A549 (cell line): ENCODE results near the gene CD180. TPM values are rescaled to one million over a fixed set of nuclear protein-coding genes. Genes with fewer than 3 reads are reported as not detected.
A peak's percentile ranks its signal among the peaks of the same experiment; 100 is the strongest.

Experiments
- ATAC-seq, 2 experiments: fragments of 200-7000 bp in 1 of 2; fragments of >200 bp in 1 of 2; cut with Nextera tagmentation in 1 of 2; cut with Tn5 transposase in 1 of 2; 3 replicates each; pipeline versions ENCODE4 v1.8.0 to v1.9.1; 2018 to 2020; ENCODE audit warnings: mild to moderate bottlenecking in 1 of 2, moderate library complexity in 1 of 2
- CTCF ChIA-PET: fragments of 300-600 bp; sonication (Branson Sonifier 250); formaldehyde crosslinking; extraction: SDS; loops from one replicate; lab custom pipeline; 2021; ENCODE audit warnings: antibody characterized with exemption, inconsistent platforms; lab: Yijun Ruan, JAX
- POLR2A ChIA-PET: fragments of 350-600 bp; formaldehyde crosslinking; extraction: SDS; loops from one replicate; lab custom pipeline; 2021; ENCODE audit warnings: antibody characterized with exemption, inconsistent platforms; lab: Yijun Ruan, JAX
- DNase-seq, 2 experiments: peaks; one replicate each; pipeline versions ENCODE4 v3.0.0 to v3.0.0-alpha.2; 2011 to 2016; ENCODE audit warnings: low read depth in 1 of 2, low spot score in 1 of 2
- FAIRE-seq: peaks from 2 replicates; lab custom pipeline; 2011; peaks lifted over from hg19 to GRCh38; lab: Jason Lieb, UNC
- H3K27ac ChIP-seq, 2 experiments: fragments of >200 bp; sonication (Bioruptor Twin); formaldehyde crosslinking; 3 replicates each; pipeline ENCODE4 v1.5.1; 2016 to 2017
- H3K4me1 ChIP-seq: fragments of >200 bp; sonication (Bioruptor Twin); formaldehyde crosslinking; 3 replicates; pipeline ENCODE4 v1.6.1; 2016
- H3K4me2 ChIP-seq: fragments of >200 bp; sonication (Bioruptor Twin); formaldehyde crosslinking; 3 replicates; pipeline ENCODE4 v1.6.1; 2016
- H3K4me3 ChIP-seq: fragments of >200 bp; sonication (Bioruptor Twin); formaldehyde crosslinking; 3 replicates; pipeline ENCODE4 v1.5.1; 2016
- H3K9me3 ChIP-seq: fragments of >200 bp; sonication (Bioruptor Twin); formaldehyde crosslinking; 3 replicates; pipeline ENCODE4 v1.6.1; 2016
- CEBPB ChIP-seq, 2 experiments: fragments of >200 bp in 1 of 2; sonication (Bioruptor Twin) in 1 of 2; formaldehyde crosslinking in 1 of 2; IDR thresholded peaks; 2 replicates each; pipeline ENCODE4 v1.6.1; 2012 to 2016
- CHD2 ChIP-seq: fragments of 150-350 bp; IDR thresholded peaks from 2 replicates; pipeline ENCODE4 v1.6.1; 2014; ENCODE audit warnings: low read length; ENCODE audit not compliant: partially characterized antibody
- FOSB ChIP-seq: fragments of 250-450 bp; sonication (Bioruptor Pico); IDR thresholded peaks from 2 replicates; pipeline ENCODE4 v1.5.0; 2020; ENCODE audit warnings: mild to moderate bottlenecking, moderate library complexity
- HEYL ChIP-seq: fragments of 250-450 bp; sonication (Bioruptor Pico); IDR thresholded peaks from 2 replicates; pipeline ENCODE4 v1.8.0; 2021; ENCODE audit warnings: mild to moderate bottlenecking, moderate library complexity
- JUN ChIP-seq, 2 experiments: fragments of >200 bp; sonication (Bioruptor Twin); formaldehyde crosslinking; IDR thresholded peaks; 2 replicates in 1 of 2; 3 replicates in 1 of 2; pipeline ENCODE4 v1.6.1; 2016 to 2017
- JUNB ChIP-seq: fragments of >200 bp; sonication (Bioruptor Twin); formaldehyde crosslinking; IDR thresholded peaks from 2 replicates; pipeline ENCODE4 v1.6.1; 2016
- KDM5A ChIP-seq: fragments of 200-600 bp; sonication (generic); IDR thresholded peaks from 2 replicates; pipeline ENCODE4 v1.6.1; 2016; ENCODE audit warnings: antibody characterized with exemption, mild to moderate bottlenecking
- MAFK ChIP-seq: fragments of 450-650 bp; IDR thresholded peaks from 2 replicates; pipeline ENCODE4 v1.6.1; 2014; ENCODE audit not compliant: partially characterized antibody
- MAZ ChIP-seq: fragments of 150-350 bp; IDR thresholded peaks from 2 replicates; pipeline ENCODE4 v1.6.1; 2014; ENCODE audit warnings: antibody characterized with exemption, low read depth, low read length, borderline replicate concordance
- RCOR1 ChIP-seq: fragments of 150-350 bp; IDR thresholded peaks from 2 replicates; pipeline ENCODE4 v1.6.1; 2014; ENCODE audit warnings: antibody characterized with exemption, low read length, low read depth
- RNF2 ChIP-seq: fragments of 200-600 bp; sonication (generic); IDR thresholded peaks from 2 replicates; pipeline ENCODE4 v1.6.1; 2016; ENCODE audit warnings: low read depth, mild to moderate bottlenecking, antibody characterized with exemption, moderate library complexity, borderline replicate concordance
- SMC3 ChIP-seq: fragments of >200 bp; sonication (Bioruptor Twin); formaldehyde crosslinking; IDR thresholded peaks from 3 replicates; pipeline ENCODE4 v1.6.1; 2018; ENCODE audit warnings: inconsistent platforms
- TP53 ChIP-seq: fragments of 250-450 bp; sonication (Bioruptor Pico); IDR thresholded peaks from 2 replicates; pipeline ENCODE4 v1.5.0; 2021; ENCODE audit warnings: mild to moderate bottlenecking, moderate library complexity
- ZC3H11A ChIP-seq: fragments of 450-650 bp; IDR thresholded peaks from 2 replicates; pipeline ENCODE4 v1.6.1; 2014; ENCODE audit warnings: antibody characterized with exemption, mild to moderate bottlenecking
- WGBS: methylation state at CpG from one replicate; pipeline ENCODE4 v1.1.6; 2017; ENCODE audit errors: missing lambda C conversion rate; 5-methylcytosine and 5-hydroxymethylcytosine counted together
- polyA plus RNA-seq, 4 experiments: library from polyadenylated mRNA; depleted of rRNA in 3 of 4; stranded (reverse); fragments of >200 nt; fragmentation: RNase III in 1 of 4; extraction: RNeasy Plus Mini Kit Qiagen cat#74134 plus additional on column Dnase treatment in 1 of 4; gene quantifications; 2 replicates in 3 of 4; 3 replicates in 1 of 4; pipeline ENCODE4 v1.2.3, GENCODE V29; 2011 to 2017
- TF ChIP-seq, protein P1 (sequence below): fragments of >200 bp; sonication (Bioruptor Twin); formaldehyde crosslinking; IDR thresholded peaks from 2 replicates; pipeline ENCODE4 v1.6.1; 2016
- TF ChIP-seq, protein P2 (sequence below): fragments of 150-350 bp; IDR thresholded peaks from 2 replicates; pipeline ENCODE4 v1.6.1; 2014; ENCODE audit warnings: low read depth, mild to moderate bottlenecking, low read length
- TF ChIP-seq, protein P3 (sequence below): IDR thresholded peaks from 2 replicates; pipeline ENCODE4 v1.6.1; 2012
- TF ChIP-seq, protein P4 (sequence below): fragments of 250-450 bp; sonication (Bioruptor Pico); IDR thresholded peaks from 2 replicates; pipeline ENCODE4 v1.5.0; 2020; ENCODE audit warnings: low read depth, mild to moderate bottlenecking, moderate library complexity
- TF ChIP-seq, protein P5 (sequence below): fragments of >200 bp; sonication (Bioruptor Twin); formaldehyde crosslinking; IDR thresholded peaks from 3 replicates; pipeline ENCODE4 v1.6.1; 2016
- TF ChIP-seq, protein P6 (sequence below): fragments of >200 bp; sonication (Bioruptor Twin); formaldehyde crosslinking; IDR thresholded peaks from 3 replicates; pipeline ENCODE4 v1.5.1; 2016

CD180 gene
- polyA plus RNA-seq, 2 of the 4 experiments (the other 2 are of a cell fraction), result not detected

DNA sequence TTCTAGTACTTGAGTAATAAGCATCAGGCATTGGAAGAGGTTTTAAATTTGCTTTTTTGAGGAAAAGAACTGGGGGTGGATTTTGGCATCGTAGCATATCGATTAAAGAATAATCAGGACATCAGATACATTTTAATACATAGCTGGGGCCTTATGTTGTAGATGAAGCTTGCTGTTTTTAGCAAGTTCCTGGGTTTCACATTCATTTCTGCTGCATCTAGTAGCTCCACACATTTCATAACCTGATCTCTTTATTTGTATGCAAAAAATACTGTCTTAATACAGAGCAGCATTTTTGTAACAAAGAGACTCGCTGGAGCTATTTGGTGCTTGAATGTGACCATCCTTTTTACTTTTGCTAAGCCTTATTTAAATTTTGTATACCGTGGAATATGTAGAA, 28.5 kb downstream of the CD180 start:
- 83% methylated on average over 4 of the region's 4 CpGs for WGBS
- ATAC-seq, result no peak
- TF ChIP-seq TP53 (CRISPR knock-in tag) (no peak), JUN (IDR thresholded peaks at IDR 0.05) (no peak), KDM5A (no peak), SMC3 (no peak), ZC3H11A (no peak), FOSB (CRISPR knock-in tag) (no peak), MAZ (no peak), CEBPB (IDR thresholded peaks at IDR 0.05) (no peak), MAFK (no peak), JUNB (no peak), RCOR1 (no peak), RNF2 (no peak)
- TF ChIP-seq, protein P1, sequence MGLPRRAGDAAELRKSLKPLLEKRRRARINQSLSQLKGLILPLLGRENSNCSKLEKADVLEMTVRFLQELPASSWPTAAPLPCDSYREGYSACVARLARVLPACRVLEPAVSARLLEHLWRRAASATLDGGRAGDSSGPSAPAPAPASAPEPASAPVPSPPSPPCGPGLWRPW, result no peak
- TF ChIP-seq, protein P2, sequence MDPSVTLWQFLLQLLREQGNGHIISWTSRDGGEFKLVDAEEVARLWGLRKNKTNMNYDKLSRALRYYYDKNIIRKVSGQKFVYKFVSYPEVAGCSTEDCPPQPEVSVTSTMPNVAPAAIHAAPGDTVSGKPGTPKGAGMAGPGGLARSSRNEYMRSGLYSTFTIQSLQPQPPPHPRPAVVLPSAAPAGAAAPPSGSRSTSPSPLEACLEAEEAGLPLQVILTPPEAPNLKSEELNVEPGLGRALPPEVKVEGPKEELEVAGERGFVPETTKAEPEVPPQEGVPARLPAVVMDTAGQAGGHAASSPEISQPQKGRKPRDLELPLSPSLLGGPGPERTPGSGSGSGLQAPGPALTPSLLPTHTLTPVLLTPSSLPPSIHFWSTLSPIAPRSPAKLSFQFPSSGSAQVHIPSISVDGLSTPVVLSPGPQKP, result no peak
- TF ChIP-seq, protein P3, sequence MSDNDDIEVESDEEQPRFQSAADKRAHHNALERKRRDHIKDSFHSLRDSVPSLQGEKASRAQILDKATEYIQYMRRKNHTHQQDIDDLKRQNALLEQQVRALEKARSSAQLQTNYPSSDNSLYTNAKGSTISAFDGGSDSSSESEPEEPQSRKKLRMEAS, result no peak
- TF ChIP-seq, protein P4, sequence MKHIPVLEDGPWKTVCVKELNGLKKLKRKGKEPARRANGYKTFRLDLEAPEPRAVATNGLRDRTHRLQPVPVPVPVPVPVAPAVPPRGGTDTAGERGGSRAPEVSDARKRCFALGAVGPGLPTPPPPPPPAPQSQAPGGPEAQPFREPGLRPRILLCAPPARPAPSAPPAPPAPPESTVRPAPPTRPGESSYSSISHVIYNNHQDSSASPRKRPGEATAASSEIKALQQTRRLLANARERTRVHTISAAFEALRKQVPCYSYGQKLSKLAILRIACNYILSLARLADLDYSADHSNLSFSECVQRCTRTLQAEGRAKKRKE (CRISPR knock-in tag), result no peak
- TF ChIP-seq, protein P5, sequence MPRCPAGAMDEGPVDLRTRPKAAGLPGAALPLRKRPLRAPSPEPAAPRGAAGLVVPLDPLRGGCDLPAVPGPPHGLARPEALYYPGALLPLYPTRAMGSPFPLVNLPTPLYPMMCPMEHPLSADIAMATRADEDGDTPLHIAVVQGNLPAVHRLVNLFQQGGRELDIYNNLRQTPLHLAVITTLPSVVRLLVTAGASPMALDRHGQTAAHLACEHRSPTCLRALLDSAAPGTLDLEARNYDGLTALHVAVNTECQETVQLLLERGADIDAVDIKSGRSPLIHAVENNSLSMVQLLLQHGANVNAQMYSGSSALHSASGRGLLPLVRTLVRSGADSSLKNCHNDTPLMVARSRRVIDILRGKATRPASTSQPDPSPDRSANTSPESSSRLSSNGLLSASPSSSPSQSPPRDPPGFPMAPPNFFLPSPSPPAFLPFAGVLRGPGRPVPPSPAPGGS, result no peak
- H3K4me3 ChIP-seq, result no peak overlapping the region
- no peak overlapping the region for H3K4me2 ChIP-seq
- CTCF ChIA-PET, result interaction anchor here (1.0 to 8.3 kb wide), 6 partner anchors 11 to 360 kb away, joined by 3 to 190 read pairs (median 9); no protein-coding TSS in a partner anchor
- FAIRE-seq, result no peak
- no peaks in the 10 kb centered on the region for H3K9me3 ChIP-seq
- H3K27ac ChIP-seq, result no peak overlapping the region
- peaks cover 12% of the 10 kb centered on the region for H3K4me1 ChIP-seq
- POLR2A ChIA-PET, result no interaction called here
- no peak for DNase-seq

DNA sequence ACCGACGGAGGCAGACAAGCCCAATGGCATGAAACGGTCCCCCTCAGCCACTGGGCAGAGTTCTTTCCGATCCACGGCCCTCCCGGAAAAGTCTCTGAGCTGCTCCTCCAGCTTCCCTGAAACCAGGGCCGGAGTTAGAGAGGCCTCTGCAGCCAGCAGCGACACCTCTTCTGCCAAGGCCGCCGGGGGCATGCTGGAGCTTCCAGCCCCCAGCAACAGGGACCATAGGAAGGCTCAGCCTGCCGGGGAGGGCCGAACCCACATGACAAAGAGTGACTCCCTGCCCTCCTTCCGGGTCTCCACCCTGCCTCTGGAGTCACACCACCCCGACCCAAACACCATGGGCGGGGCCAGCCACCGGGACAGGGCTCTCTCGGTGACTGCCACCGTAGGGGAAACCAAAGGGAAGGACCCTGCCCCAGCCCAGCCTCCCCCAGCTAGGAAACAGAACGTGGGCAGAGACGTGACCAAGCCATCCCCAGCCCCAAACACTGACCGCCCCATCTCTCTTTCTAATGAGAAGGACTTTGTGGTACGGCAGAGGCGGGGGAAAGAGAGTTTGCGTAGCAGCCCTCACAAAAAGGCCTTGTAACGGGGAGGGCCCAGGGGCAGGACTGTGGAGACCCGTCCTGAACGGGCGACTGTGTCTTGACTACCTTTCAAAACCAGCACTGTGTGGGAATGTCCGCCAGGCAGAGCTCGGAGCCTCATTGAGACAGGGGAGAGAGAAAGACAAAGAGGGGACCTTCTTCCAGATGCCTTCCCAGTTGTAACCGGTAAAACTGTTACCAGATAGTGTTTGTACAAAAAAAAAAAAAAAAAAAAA, 29.9 kb downstream of the CD180 start:
- peak in 1 of 2 experiments; percentile 10 for DNase-seq
- no peak for FAIRE-seq
- 79% methylated on average over 23 of the region's 31 CpGs for WGBS
- ChIA-PET POLR2A (interaction anchor here (1.2 kb wide), 2 partner anchors 41 to 1086 kb away, joined by 3 to 5 read pairs; no protein-coding TSS in a partner anchor), CTCF (interaction anchor here (0.7 to 8.3 kb wide), 25 partner anchors 9 to 1086 kb away, joined by 3 to 190 read pairs (median 5); partner anchors contain the start of gene CD180)
- Histone ChIP-seq H3K4me2 (peak overlapping the region; percentile 63), H3K4me3 (0 out of 3 replicates have a peak overlapping the region, but pooled peaks have one; percentile 9), H3K4me1 (peaks cover 15% of the 10 kb centered on the region), H3K9me3 (no peaks in the 10 kb centered on the region), H3K27ac (peak overlapping the region; percentile 71 to 85)
- TF ChIP-seq, protein P6, sequence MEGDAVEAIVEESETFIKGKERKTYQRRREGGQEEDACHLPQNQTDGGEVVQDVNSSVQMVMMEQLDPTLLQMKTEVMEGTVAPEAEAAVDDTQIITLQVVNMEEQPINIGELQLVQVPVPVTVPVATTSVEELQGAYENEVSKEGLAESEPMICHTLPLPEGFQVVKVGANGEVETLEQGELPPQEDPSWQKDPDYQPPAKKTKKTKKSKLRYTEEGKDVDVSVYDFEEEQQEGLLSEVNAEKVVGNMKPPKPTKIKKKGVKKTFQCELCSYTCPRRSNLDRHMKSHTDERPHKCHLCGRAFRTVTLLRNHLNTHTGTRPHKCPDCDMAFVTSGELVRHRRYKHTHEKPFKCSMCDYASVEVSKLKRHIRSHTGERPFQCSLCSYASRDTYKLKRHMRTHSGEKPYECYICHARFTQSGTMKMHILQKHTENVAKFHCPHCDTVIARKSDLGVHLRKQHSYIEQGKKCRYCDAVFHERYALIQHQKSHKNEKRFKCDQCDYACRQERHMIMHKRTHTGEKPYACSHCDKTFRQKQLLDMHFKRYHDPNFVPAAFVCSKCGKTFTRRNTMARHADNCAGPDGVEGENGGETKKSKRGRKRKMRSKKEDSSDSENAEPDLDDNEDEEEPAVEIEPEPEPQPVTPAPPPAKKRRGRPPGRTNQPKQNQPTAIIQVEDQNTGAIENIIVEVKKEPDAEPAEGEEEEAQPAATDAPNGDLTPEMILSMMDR, result 0 out of 3 replicates have a peak, but pooled peaks have one; percentile 6
- TF ChIP-seq JUNB (no peak), CHD2 (no peak), HEYL (CRISPR knock-in tag) (no peak)
- ATAC-seq, result peak; percentile 51 to 69
